EH (cell line): ENCODE measurements around the gene ZFAND2B.
A peak's percentile ranks its signal among the peaks of the same experiment; 100 is the strongest.

Experiments used
- DNase-seq: peaks from one replicate; pipeline ENCODE4 v3.0.0-alpha.2; 2015; ENCODE audit warnings: low read depth

Gene ZFAND2B, protein sequence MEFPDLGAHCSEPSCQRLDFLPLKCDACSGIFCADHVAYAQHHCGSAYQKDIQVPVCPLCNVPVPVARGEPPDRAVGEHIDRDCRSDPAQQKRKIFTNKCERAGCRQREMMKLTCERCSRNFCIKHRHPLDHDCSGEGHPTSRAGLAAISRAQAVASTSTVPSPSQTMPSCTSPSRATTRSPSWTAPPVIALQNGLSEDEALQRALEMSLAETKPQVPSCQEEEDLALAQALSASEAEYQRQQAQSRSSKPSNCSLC

DNA sequence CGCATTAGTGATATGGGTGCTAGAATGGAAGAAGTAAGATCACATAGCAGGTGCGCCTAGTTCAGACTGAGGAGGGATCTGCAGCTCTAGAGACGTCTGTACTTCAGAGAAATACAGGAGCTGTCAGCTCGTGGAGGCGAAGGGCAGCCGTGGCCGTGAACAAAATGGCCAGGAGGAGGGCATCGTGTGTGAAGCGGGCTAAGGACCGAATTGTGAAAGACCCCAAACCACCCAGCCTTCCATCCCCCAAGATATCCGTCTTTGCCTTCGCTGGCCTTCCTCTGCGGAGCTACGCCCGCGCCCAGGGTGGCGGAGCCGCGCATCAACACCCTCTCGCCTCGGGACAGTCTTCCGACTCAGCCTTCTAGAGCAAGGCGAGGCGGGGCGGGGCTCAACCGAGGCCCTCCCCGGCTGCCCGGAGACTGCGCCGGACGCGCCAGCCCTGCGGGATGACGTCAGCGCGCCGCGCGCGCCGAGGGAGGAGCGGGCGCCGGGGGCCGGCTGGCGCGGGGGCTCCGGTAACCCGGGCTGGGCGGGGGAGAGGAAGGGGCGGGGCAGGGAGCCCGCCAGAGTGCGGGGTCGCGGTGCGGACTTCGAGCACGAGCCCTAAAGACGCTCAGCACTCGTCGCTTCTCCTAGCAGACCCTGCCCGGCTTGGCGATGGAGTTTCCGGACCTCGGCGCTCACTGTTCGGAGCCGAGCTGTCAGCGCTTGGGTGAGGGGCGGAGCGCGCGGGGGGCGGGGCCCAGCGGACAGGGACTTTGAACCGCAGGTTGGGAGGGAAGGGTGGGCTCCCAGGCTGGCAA, at the start of gene ZFAND2B:
ZFAND2B (plus strand) TSS at position 455 of the 806 bp plus-strand sequence; CDS start at position 661, 206 bp downstream.
- DNase-seq, result peak; percentile 93

DNA sequence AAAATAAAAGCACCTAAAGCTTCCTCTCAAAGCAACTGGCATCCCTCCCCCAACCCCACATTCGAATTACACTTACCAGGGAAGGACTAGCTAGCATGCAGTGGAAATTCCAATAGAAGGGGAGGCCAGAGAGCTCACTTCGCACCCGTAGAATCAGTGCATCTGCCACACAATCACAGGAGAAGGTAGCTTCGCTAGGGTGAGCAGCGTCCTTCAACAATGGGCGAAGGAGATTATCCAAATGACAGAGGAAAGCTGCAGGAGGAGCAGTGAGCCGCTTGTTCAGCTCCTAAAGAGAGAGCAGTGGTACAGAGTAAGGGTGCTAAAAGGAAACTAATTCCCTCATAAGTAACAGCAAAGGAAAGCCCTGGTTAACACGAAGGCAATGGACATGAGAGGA, 49.2 kb upstream of the ZFAND2B start:
- DNase-seq, result no peak

DNA sequence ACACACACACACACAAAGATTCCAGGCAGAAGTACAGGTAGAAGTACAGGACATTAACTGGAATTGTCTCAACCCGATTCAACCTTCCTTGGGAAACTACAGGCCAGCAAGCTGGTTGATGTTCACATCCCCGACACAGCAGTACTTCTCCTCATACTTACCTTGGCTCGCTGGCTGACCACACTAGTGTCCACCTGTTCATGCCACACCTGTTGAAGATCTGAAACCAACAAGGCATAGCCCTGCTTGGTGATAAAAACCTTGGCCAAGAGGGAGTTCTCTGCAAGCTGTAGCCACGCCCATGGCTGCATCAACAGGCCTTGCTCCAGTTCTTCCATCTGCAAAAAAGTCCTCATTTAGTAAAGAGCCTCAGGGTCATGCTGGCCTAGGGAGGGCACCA, 48.6 kb upstream of the ZFAND2B start:
- DNase-seq, result no peak

DNA sequence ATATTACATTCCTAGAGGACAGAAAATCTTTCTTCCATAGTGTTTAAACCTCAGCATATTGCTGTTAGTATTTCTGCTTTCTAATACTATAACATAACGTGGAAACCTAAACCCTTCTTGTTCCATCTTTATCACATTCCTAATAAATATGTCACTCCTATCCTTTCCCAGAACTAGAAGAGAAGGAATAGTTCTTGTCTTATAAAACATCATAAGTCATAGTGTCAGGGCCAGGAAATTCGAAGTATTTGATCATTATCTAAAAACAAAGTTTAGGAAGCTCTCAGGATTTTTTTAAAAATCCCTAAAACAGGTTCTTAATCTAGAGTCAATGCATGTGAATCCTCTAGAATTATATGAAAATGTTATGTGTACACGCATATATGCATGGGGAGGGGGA, 48.0 kb upstream of the ZFAND2B start:
- DNase-seq, result peak; percentile 82

DNA sequence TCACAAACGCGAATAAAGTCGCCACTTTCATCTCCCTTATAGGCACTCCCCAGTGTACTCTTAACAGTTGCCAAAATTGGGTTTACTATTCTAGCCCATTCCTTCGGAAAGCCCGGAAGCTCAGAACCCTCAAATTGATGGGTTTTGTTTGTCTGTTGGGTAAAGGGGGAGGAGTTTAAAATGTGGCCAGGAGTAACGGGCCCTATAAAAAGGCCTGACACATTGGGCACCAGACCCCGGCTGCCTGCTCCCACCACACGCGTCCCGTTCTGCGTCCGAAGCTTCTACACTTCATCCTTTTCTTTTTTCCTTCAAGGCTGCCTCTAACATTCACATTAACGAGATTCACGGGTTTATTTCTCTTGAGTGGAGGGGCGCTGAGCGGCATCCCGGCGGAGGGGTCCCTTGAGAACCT, 46.8 kb upstream of the ZFAND2B start:
- DNase-seq, result no peak

DNA sequence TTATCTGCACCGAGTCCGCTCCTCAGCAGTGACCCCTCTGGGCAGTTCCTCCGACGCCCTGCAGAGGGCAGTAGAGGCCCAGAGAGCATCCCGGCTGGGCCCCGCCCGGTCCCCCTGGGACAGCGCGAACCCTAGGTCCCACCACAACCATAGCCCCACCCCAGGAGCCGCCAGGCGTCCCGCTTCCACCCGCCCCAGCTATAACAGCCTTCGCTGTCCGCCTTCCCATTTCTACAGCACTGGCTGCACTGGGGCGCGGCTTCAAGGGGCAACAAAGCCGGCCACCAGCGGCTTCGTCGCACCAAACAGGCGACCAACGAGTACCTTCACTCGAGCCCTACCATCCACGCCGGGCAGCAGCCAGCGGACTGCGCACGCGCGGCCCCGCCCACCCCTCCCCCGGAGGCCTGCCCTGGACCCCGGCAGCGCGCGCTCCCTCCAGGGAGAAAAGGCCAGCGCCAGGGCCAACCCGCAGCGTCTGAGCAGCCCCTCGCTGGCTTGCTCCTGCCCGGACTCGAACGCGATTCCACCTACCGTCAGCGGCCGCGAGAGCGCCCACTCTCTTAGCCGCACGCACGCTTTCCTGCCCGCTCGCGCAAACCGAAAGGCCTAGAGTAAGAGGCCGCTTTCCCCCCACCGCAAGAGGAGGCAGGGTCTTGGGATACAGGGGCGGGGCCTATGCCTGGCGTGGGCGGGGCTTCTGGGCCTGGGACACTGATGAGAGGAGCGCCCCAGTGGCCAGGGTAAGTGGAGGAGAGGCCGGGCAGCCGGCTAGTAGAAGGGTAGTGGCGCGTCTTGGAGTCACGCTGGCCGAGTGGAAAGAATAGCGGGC, 46.2 kb upstream of the ZFAND2B start, which contains the start of gene NHEJ1:
NHEJ1 (minus strand) TSS at position 630 of the 832 bp plus-strand sequence. CDS start 2,453 bp downstream, outside the sequence.
- peak; percentile 95 for DNase-seq

DNA sequence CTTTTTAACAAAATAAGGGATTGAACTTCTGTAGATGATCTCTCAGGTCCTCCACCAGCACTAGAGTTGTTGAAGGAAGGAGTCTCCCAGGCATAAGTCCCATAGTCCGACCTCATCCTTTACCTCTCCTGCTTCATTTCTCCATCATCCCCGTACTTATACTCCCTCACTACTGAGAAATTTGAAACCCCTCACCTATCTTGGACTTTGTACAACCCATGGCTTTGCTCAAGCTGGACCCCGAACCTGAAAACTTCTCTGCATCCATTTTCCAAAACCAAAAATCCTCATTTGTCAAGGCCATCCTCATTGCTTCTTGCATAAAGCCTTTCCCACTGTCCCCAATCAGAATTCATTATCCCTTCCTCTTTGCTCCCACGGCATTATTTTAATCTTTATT, 45.5 kb upstream of the ZFAND2B start:
- no peak for DNase-seq

DNA sequence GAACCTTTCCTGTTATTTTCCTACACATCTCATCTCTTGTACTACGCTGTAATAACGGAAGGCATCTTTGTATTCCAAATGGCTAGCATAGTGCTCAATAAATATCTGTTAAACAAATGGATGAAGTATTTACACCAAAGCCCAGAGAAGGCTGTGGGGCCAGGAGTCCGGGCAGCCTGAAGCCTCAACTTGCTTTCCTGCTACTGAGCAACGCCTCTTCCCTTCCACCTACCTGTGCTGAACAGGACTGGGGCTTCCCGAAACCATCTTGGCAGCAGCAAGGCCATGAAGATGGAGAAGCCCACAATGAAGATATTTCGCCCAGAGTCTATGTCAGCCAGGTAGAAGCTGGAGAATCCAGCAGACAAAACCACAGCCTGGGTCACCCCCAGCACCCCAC, 43.4 kb upstream of the ZFAND2B start:
- no peak for DNase-seq

DNA sequence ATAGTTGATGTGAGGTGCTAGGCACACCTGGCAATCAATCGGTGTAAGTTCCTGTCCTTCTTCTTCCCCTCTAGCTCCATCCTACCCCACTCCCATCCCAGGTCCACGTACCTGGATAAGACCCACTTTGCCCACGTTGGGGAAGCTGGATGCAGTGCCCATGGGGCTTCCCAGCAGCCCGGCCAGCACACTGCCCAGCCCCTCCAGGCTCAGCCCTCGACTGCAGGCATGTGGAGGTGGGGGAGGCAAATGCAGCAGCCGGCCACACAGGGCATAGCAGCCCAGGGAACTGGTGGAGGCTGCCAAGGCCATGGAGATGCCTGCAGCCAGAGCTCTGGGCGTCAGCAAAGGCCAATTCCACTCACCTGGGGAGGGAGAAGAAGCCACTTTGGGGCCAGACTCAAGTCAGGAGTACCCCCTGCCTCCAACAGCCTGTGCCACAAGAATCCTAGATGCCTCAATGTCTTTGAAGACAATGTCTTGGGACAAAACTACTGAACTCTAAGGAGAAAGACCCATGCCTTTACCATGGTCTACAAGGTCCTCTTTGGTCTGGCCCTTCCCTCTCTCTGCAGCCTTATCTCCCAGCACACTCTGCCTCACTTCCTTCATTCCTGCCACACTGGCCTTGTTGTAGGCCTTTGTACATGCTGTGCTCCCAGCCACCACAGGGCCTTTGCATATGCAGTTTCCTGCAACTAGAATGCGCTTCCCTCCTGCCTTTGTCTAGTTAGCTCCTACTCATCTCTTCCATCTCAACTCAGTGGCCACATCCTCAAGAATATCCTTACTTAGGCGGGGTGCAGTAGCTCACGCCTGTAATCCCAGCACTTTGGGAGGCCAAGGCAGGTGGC, 41.3 kb upstream of the ZFAND2B start:
- DNase-seq, result no peak

DNA sequence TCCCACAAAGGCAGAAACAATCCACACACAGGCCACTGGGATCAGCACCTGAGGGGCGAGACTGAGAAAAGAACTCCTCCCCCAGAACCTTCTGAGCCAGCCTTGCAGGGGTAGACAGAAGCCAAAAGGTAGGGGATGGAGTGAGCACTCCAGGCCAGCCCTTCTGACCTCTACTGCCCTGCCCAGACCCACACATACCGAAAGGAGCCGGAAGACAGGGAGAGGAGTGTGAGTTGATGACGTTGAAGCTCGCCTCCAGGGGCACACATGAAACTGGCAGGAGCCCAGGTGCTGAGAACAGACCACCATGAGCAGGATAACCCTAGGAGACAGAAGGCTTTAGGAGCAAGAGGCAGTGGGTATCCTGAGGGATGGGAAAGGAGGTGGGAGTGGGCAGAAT, 38.6 kb upstream of the ZFAND2B start:
- no peak for DNase-seq

DNA sequence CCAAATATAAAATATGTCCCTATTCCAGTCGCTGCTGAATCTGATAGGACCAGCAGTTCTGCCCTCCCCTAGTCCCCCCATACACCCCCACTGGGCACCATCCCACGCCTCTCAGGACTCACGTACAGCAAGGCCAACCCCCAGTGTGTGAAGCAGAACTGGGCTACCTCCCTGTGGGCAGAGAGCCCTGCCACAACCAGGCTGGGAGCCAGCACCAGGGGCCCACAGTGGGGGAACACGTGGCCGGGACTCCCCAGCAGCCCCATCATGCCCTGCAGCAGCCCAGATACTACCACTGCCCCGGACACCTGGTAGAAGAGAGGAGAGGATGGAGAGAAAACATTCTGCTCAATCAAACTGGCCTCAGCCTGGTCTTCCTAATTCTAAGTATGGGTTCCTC, 38.1 kb upstream of the ZFAND2B start:
- no peak for DNase-seq

DNA sequence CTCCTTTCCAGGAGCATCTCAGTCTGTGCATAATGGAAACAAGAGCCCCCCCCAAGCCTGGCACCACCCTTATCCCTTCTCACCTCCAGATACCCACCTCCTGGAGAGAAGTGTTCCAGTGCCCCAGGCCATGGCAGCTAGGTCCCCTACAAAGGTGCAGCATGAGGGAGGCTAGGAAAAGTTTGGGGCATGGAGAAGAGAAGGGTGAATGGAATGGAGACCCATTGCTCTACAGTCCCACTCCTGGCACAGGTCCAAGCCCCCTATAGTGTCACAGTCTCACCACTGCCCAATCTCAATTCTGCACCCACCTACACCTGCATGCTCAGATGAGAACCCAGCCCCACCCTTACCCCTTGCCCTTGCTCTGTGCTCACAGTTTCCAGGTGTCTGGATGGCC, 37.6 kb upstream of the ZFAND2B start:
- no peak for DNase-seq

DNA sequence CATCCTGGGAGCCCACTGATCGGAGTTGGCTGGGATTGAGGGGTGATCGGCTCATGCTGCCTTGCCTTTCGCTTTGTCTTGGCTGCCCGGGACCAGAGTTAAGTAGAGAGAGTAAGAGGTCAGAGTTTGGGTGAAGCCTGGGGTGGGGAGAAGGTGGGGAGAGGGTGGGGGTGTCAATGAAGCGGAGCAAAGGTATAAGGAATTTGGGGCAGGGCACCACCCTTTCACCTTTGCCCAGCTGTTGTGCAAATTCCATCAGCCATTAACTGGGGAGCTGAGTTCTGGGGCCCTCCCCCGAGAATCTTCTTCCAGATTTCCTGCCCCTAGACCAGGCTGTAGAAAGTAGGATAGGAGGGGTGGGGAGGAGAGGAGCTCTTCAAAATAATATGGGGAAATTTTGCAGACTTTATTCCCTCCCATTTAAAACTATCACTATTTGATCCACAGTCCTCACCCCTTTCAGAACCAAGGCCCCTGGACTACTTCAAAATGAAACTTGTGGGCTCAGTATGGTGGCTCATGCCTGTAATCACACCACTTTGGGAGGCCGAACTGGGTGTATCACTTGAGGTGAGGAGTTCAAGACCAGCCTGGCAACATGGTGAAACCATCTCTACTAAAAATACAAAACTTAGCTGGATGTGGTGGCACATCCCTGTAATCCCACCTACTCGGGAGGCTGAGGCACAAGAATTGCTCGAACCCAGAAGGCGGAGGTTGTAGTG, 36.5 kb upstream of the ZFAND2B start, which contains the start of gene SLC23A3:
SLC23A3 (minus strand) TSS at position 100 of the 725 bp plus-strand sequence; CDS start at position 55, 45 bp downstream.
- no peak for DNase-seq

DNA sequence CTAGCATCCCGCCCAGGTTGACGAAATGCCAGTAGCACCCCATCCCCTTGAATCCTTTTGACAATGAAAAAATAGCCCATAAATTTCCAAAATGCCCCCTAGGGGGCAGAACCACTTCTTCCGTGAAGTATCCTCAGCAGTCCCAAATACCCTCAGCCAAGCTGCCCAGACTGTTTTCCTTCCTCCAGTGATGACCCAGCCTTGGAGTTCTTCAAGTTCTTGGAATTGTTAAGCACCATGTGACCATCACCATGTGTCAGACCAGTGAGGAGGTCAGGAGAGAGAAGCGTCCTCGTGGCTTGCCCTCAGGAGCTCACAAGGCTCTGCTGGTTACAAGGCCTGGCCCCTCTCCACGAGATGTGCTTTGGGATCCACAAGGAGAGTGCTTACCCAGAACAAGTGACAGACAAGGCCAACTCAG, 35.3 kb upstream of the ZFAND2B start:
- peak; percentile 96 for DNase-seq

DNA sequence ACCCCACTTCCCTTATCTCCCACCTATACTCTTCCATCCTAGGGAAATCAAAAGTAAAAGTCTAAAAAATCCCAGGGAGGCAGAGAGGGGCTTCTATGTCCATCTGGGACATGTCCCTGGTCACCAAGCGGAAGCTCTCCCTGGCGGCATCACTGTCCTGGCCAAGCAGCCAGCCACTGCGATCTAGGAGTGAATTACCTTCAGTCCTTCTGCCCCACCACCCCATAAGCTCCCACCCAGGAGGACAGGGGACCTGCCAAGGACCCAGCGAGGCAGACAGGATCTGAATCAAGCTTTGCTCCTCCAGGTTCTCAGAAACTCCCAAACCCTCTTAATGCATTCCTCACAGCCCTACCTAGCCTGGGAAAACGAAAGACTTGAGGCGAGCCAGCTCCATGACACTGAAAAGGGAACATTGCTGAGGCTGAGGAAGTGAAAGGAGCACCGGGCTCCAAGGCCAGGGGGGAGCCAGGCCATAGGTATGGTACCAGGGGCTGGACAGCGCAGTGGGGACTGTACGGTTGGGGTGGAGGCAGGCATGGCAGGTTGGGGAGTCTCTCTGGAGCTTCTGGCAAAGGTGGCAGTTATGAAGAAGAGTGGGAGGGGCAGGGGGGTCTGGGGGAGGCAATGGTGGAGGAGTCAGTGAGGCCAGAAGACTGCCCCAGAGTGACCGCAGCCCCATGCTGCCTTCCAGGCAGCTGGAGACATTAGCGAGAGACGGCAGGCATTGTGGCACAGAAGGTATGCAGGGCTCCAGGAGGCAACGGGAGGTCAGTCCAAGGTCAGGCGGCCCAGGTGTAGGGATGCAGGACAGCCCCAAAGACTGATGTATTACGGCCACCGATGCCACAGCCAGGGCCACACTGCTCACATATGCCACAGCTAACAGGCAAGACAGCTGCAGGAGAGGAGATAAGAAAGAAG, 34.1 kb upstream of the ZFAND2B start:
- DNase-seq, result no peak

DNA sequence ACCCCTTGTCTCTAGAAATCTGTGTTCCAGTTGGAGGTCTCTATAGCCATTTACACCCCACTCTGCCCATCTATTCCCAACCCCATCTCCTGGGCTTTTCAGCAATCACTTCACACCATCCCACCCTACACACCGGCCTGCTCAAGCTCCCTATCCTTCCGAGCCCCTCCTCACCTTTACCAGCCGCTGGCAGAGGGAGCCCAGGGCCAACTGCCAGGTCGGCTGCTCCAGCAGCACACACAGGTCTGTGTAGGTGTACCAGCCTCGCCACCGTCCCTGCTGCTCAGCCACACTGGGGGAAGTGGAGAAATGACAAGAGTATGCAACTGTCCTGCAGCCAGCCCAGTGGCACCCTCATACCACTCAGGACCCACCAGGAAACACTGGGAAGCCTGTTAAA, 33.4 kb upstream of the ZFAND2B start:
- no peak for DNase-seq

DNA sequence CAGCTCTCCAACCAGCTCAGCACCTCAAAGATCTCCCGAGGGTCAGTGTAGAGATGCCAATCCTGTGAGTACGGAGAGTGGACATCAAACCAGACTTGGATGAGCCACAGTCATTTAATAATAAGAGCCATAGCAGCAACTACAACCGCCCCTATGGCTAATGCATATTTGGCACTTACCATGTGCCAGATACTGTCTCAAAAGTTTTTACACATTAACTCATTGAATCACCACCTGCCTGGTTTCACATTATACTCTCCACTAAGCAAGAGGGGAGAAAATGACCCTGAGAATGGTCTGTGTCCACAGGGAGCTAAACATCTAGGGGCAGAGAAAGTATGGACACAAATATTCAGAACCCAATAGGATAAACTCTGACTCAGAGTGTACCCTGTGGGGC, 32.4 kb upstream of the ZFAND2B start:
- no peak for DNase-seq

DNA sequence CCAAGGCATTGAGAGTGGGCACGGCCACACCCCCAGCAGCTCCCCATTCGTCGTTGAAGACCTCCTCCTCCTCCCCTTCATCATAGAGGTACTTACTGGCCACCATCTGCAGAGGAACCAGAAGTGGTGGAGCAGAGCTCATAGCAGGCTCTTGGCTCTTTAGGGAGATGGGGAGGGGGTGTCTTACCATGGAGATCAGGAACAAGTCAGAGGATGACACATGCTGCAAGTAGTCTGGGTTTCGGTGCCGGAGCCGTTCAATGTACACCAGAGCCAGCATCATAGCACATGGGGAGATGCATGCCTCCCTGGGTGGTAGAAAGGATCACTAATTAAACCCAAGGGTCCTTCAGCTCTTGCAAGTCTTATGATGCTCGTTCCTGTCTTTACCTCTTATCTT, 31.8 kb upstream of the ZFAND2B start:
- DNase-seq, result no peak

DNA sequence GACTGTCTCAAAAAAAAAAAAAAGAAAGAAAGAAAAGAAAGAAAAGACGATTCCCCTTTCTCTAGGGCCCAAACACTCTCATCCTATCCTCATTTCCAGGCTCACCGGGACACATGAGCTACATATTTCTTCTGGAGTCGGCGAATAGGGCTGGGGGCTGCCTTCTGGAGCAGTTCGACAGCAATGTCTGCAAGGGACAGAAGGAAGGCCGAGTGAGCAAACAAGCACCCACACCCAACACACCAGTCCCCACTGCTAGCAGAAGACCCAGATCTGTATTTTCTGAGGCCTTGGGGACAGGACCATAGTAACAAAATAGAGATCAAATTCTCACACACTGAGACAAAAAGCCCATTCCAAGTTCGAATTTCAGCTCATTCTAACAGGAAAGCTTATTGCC, 31.1 kb upstream of the ZFAND2B start:
- no peak for DNase-seq
